Subcutaneous abdominal adipose tissue (tissue), 5 donors: ENCODE data around the gene NR1H4.

Source experiments
- H3K27ac ChIP-seq: one replicate; pipeline ENCODE4 v1.7.0; 2013; ENCODE audit warnings: low read depth, mild to moderate bottlenecking, inconsistent platforms, low read length, moderate library complexity
- H3K27me3 ChIP-seq, 5 donors: one replicate each; pipeline ENCODE4 v1.7.0; 2013; ENCODE audit warnings: low read length in 5 of 5, inconsistent platforms in 1 of 5; ENCODE audit not compliant: control insufficient read depth in 5 of 5, insufficient read depth in 4 of 5
- H3K36me3 ChIP-seq, 5 donors: one replicate each; pipeline ENCODE4 v1.7.0; 2013; ENCODE audit warnings: low read length in 5 of 5; ENCODE audit not compliant: control insufficient read depth in 5 of 5, insufficient read depth in 5 of 5
- H3K4me1 ChIP-seq, 5 donors: one replicate each; pipeline ENCODE4 v1.7.0; 2013; ENCODE audit warnings: low read length in 5 of 5, mild to moderate bottlenecking in 3 of 5, moderate library complexity in 1 of 5; ENCODE audit not compliant: control insufficient read depth in 5 of 5, insufficient read depth in 5 of 5
- H3K4me3 ChIP-seq, 5 donors: one replicate each; pipeline ENCODE4 v1.7.0; 2013; ENCODE audit warnings: low read length in 5 of 5, low read depth in 1 of 5
- H3K9ac ChIP-seq, 5 donors: one replicate each; pipeline ENCODE4 v1.7.0; 2013; ENCODE audit warnings: low read length in 5 of 5, mild to moderate bottlenecking in 4 of 5, moderate library complexity in 3 of 5
- H3K9me3 ChIP-seq, 5 donors: one replicate each; pipeline ENCODE4 v1.7.0; 2013; ENCODE audit warnings: low read length in 5 of 5; ENCODE audit not compliant: control insufficient read depth in 5 of 5
- donor health status: healthy.
- donor health status: healthy.
- donor health status: healthy.
- donor health status: healthy.
- donor health status: healthy.

The NR1H4 gene

GRCh38 chr12:100463661-100464060 lies 10.0 kb upstream of the NR1H4 start:
- Histone ChIP-seq H3K36me3 (no peaks in the 10 kb centered on the region), H3K4me3 (no peak overlapping the region), H3K9me3 (no peaks in the 10 kb centered on the region), H3K4me1 (no peaks in the 10 kb centered on the region), H3K27ac (no peak overlapping the region), H3K9ac (no peak overlapping the region), H3K27me3 (no peaks in the 10 kb centered on the region)

GRCh38 chr12:100464529-100464928 lies 9.1 kb upstream of the NR1H4 start:
- Histone ChIP-seq H3K9ac (no peak overlapping the region), H3K4me1 (no peaks in the 10 kb centered on the region), H3K4me3 (no peak overlapping the region), H3K27me3 (no peaks in the 10 kb centered on the region), H3K27ac (no peak overlapping the region), H3K36me3 (no peaks in the 10 kb centered on the region), H3K9me3 (no peaks in the 10 kb centered on the region)

- H3K27me3 ChIP-seq = no peaks in the 10 kb centered on the region
- H3K4me1 ChIP-seq = no peaks in the 10 kb centered on the region
- H3K27ac ChIP-seq = no peak overlapping the region
- H3K9ac ChIP-seq = no peak overlapping the region
- H3K36me3 ChIP-seq = no peaks in the 10 kb centered on the region
- H3K4me3 ChIP-seq = no peak overlapping the region
- no peaks in the 10 kb centered on the region for H3K9me3 ChIP-seq
Observed at GRCh38 chr12:100468126-100468525, 5.5 kb upstream of the NR1H4 start.

- no peak overlapping the region for H3K9ac ChIP-seq
- no peak overlapping the region for H3K4me3 ChIP-seq
- H3K9me3 ChIP-seq = no peaks in the 10 kb centered on the region
- H3K27ac ChIP-seq = no peak overlapping the region
- no peaks in the 10 kb centered on the region for H3K36me3 ChIP-seq
- H3K4me1 ChIP-seq = no peaks in the 10 kb centered on the region
- H3K27me3 ChIP-seq = no peaks in the 10 kb centered on the region
Observed at GRCh38 chr12:100472325-100472724, 1.3 kb upstream of the NR1H4 start.

- H3K4me3 ChIP-seq = no peak overlapping the region
- H3K36me3 ChIP-seq = no peaks in the 10 kb centered on the region
- H3K4me1 ChIP-seq = no peaks in the 10 kb centered on the region
Observed at GRCh38 chr12:100473050-100473715, 483 bp upstream of the NR1H4 start.

GRCh38 chr12:100474617-100475016 lies 951 bp downstream of the NR1H4 start:
- Histone ChIP-seq H3K36me3 (no peaks in the 10 kb centered on the region), H3K4me1 (no peaks in the 10 kb centered on the region), H3K27me3 (no peaks in the 10 kb centered on the region), H3K27ac (no peak overlapping the region), H3K9ac (no peak overlapping the region), H3K4me3 (no peak overlapping the region), H3K9me3 (no peaks in the 10 kb centered on the region)

More at GRCh38 chr12:100473050-100473715, 483 bp upstream of the NR1H4 start:
- Histone ChIP-seq H3K27ac (no peak overlapping the region), H3K9me3 (no peaks in the 10 kb centered on the region), H3K27me3 (no peaks in the 10 kb centered on the region), H3K9ac (no peak overlapping the region)

- H3K4me3 ChIP-seq = no peak overlapping the region
- H3K9ac ChIP-seq = no peak overlapping the region
- H3K36me3 ChIP-seq = no peaks in the 10 kb centered on the region
- no peaks in the 10 kb centered on the region for H3K27me3 ChIP-seq
- H3K4me1 ChIP-seq = no peaks in the 10 kb centered on the region
- no peaks in the 10 kb centered on the region for H3K9me3 ChIP-seq
- H3K27ac ChIP-seq = no peak overlapping the region
Observed at GRCh38 chr12:100476013-100476751, 2.5 kb downstream of the NR1H4 start.

- no peak overlapping the region for H3K4me3 ChIP-seq
- H3K36me3 ChIP-seq = no peaks in the 10 kb centered on the region
- no peaks in the 10 kb centered on the region for H3K27me3 ChIP-seq
- no peak overlapping the region for H3K27ac ChIP-seq
- no peak overlapping the region for H3K9ac ChIP-seq
- H3K4me1 ChIP-seq = no peaks in the 10 kb centered on the region
- no peaks in the 10 kb centered on the region for H3K9me3 ChIP-seq
Observed at GRCh38 chr12:100481021-100481420, 7.4 kb downstream of the NR1H4 start.

- no peak overlapping the region for H3K4me3 ChIP-seq
- H3K27ac ChIP-seq = no peak overlapping the region
- no peaks in the 10 kb centered on the region for H3K27me3 ChIP-seq
- H3K4me1 ChIP-seq = peaks cover 0 to 5% (median 0%) of the 10 kb centered on the region in 5 donors
- H3K9me3 ChIP-seq = no peaks in the 10 kb centered on the region
- no peak overlapping the region for H3K9ac ChIP-seq
- H3K36me3 ChIP-seq = no peaks in the 10 kb centered on the region
Observed at GRCh38 chr12:100484183-100484886, 10.7 kb downstream of the NR1H4 start.

- H3K9ac ChIP-seq = no peak overlapping the region
- no peaks in the 10 kb centered on the region for H3K36me3 ChIP-seq
- no peak overlapping the region for H3K27ac ChIP-seq
- no peak overlapping the region for H3K4me3 ChIP-seq
- H3K9me3 ChIP-seq = no peaks in the 10 kb centered on the region
- no peaks in the 10 kb centered on the region for H3K27me3 ChIP-seq
- peaks cover 0 to 12% (median 0%) of the 10 kb centered on the region in 5 donors for H3K4me1 ChIP-seq
Observed at GRCh38 chr12:100484891-100485471, 11.3 kb downstream of the NR1H4 start.
